T follicular helper cell (primary cell): Measurements from ENCODE around the gene PPM1A.

ENCODE experiments used
- DNase-seq: peaks from one replicate; pipeline ENCODE4 v3.0.0-alpha.2; 2020; ENCODE audit warnings: low read depth

Gene PPM1A

GRCh38 chr14:60323199-60323896, 74.3 kb downstream of the PPM1A start:
- no peak for DNase-seq

DNA sequence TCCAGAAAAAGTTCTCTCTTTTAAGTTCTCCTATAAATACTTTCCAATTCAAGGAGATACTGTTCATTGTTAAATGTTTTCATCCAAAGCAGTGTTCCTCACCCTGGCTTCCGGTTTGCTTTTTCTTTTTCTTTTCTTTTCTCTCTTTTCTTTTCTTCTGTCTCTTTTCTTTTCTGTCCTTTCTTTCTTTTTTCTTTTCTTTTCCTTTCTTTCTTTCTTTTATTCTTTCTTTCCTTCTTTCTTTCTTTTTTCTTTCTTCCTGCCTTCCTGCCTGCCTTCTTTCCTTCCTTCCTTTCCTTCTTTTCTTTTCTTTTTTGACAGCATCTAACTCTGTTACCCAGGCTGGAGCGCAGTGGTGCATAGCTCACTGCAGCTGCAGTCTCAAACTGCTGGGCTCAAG, 75.8 kb downstream of the PPM1A start:
- DNase-seq = no peak

DNA sequence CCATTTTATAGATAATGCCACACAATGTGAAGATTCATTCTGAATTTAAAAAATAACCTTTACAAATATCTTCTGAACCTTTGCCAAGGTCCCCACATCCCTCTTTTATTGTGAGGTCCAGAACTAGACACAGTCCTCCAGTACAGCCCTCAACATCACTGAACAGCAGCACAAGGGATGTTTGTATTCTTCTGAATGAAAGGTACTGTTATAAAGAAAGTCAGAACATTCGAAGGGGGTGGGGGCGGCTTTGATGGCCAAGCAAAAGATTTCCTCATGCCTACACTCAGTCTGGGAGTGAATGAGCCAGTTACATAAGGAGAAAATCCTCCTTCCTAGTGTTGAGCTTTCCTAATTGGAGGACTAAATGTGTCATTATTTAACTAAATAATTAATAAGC, 77.3 kb downstream of the PPM1A start:
- DNase-seq = no peak

DNA sequence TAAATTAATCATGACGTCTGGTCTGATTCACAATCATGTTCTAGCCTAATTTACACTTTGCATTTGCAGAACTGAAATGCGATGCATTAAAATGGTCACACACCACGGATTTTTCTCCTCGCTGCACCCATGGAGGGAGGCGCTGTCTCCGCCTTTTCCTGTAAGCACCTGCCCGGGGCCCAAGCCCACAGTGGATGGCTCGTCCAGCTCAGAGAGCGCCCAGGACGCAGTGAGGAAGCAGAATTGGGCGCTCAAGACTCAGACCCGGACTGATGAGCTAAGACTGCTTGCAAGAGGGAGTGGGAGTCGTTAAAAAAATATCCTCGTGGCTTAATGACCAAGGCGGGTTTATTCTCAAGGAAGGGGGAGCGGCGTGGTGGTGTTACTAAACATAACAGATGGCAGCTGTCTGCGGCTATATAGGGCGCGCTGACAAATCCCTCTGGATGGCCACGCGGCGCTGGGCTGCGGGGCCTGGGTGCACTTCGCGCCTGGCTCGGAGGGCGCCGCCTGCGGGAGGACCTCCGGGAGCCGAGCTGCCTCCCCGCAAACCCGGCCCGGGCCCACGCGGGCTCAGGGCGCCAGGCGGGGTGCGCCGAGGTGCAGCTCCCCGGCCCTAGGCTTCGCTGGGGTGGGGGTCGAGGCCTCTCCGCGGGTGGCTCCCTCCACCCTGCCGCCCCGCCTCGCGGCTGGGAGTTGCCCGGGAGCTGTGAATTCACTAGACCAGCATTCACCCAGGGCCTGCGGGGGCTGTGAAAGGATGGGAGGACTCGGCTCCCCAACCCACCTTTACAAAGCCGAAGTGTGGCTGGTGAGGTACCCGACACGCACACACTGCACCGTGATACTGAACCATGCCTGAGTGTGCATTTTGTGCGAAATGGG, 78.7 kb downstream of the PPM1A start:
- DNase-seq = no peak

DNA sequence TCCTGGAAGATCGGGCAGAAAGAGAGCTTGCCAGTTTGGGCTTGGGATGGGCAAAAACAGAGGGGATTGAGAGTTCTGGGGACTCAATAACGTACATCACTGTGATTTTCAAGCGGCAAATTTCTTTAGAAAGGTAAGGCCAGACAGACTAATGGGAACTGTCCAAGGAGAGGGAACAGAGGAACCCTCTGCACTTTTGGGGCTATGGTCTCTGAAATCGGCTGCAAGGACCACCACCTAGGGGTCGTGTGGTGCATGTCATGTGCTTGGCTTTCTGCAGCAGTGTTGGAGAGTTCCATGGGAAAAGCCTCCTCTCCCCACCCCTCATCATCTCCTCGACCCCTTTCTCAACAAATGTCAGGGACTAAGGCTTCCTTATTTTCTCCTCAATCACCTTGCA, 79.6 kb downstream of the PPM1A start:
- DNase-seq = no peak

DNA sequence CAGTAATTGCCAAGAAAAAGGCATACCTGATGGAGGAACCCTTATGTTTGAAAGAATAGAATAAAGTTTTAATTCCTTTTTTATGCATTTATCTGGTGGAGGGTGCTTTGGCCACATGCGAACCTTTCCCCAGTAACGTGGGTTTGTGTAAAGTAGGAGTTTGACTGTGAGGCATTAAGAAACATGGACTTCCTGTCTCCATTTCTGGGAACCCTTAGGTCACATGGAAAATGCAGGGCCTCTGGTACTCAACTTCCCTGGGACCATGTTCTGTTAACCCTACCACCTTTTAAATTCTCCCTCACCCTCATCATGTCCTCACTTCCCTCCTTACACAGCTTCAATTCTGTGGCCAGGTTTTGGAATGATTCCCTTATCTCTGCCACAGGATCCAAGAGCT, 80.3 kb downstream of the PPM1A start:
- DNase-seq = no peak

DNA sequence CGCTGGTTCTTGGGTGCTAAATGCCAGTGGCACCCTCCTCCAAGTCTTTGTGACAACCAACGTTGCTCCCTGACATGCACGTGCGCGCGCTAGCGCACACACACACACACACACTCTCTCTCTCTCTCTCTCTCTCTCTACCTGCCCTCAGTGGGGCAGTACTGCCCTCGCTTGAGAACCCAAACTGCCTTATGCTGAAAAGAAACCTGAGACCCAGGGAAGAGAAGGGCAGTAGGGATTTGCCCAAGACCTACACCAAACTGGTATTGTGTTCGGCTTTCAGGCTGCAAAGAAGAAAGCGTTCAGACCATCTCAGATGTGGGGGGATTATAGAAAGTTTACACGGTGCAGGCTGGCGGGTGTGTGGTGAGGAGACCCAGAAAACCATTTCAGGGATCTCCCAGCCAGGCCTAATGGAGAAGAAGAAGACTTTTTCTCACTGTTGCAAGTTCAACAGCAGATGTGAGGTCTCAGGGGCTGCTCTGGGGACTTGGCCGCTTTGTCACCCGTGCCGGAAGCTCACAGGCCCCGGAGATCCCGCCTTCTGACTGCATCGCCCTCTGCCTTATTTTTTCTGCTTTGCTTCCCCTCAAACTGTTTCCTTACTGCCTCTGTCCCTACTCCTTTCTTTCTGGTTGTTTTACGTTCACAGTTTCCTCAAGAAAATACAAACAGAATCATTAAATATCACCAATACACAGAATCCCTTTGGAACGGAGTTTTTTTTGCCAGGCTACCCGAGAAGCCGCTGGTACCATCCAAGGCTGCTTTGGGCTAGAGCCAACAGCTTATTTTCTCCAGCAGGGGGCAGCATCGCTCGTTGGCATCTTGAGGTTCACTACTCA, 82.4 kb downstream of the PPM1A start:
- DNase-seq = peak; percentile 57

- no peak for DNase-seq
Measured at GRCh38 chr14:60332046-60332399, 83.0 kb downstream of the PPM1A start.

GRCh38 chr14:60332869-60333268, 83.8 kb downstream of the PPM1A start:
- no peak for DNase-seq

DNA sequence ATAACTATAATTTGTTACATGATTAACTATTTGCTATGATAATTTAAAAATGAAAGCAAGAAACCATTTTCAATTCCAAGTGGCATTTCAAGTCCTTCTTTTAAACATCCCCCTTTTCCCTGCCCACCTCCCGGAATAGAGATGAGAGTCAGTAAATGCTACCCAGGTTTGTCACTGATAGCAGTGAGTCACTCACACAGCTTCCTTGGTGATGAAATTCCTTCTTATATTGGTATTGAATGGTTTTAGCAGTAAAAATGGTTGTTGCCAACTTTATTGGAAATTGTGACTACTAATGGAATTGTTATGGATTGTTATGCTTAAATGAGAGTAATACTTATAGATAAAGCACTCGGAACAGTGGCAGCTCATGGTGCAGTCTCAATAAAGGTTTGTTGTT, 90.5 kb downstream of the PPM1A start:
- DNase-seq = no peak

DNA sequence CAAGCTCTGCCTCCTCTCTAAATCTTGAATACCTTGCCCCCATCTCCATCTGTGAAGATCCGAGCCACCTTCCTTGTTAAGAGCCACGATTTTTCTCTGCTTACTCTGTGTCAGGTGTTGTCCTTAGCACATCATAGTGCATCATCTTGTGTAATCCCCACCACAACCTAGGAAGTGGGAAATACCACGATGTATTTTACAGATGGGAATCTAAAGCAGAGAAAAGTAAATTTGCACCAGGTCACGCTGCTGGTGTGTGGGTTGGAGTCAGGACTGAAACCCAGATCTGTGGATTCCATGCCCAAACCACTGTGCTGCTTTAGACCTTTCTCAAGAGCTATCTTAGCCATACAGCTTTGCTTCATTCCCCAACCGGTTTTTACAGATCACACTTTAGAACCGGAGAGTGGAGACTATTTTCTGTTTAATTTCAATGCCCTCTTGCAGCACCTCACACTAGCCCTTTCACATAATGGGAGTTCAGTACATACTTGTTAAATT, 94.6 kb downstream of the PPM1A start:
- no peak for DNase-seq

GRCh38 chr14:60344751-60345150, 95.7 kb downstream of the PPM1A start:
- no peak for DNase-seq

GRCh38 chr14:60346706-60347105, 97.7 kb downstream of the PPM1A start:
- DNase-seq = no peak

- DNase-seq = no peak
Measured at GRCh38 chr14:60348211-60348610, 99.2 kb downstream of the PPM1A start.
